ENCODE results near the gene GPR87.

GPR87 gene

GRCh38 chr3:151276038-151276686 lies 40.5 kb downstream of the GPR87 start (continued):
- TF ChIP-seq ZNF621 (tag by site-specific recombination; IDR thresholded peaks at IDR 0.05) (no peak), ZNF585B (tag by site-specific recombination; IDR thresholded peaks at IDR 0.05) (no peak)

- POLR2A ChIA-PET = no interaction called here
- no peaks in the 10 kb centered on the region for H3K9me3 ChIP-seq (ENCODE audit: control insufficient read depth, insufficient read depth, low read depth, low read length)
- no peaks in the 10 kb centered on the region for H3K4me1 ChIP-seq (ENCODE audit: control insufficient read depth, insufficient read depth, low read length)
- H3K36me3 ChIP-seq (ENCODE audit: control insufficient read depth in 2 of 2, insufficient read depth in 1 of 2, low read length in 2 of 2) = no peaks in the 10 kb centered on the region; a peak in 1 of 3 replicates
- H3K27ac ChIP-seq (ENCODE audit: extremely low read depth, low read depth, low read length) = no peak overlapping the region
- CTCF ChIA-PET = no interaction called here
- H3K4me3 ChIP-seq (ENCODE audit: low read depth, low read length) = no peak overlapping the region
- TF ChIP-seq INSM2 (tag by site-specific recombination; IDR thresholded peaks at IDR 0.05) (no peak), ZEB2 (tag by site-specific recombination; IDR thresholded peaks at IDR 0.05) (no peak), ZNF132 (tag by site-specific recombination; IDR thresholded peaks at IDR 0.05; ENCODE audit: borderline replicate concordance) (no peak), HOXA7 (CRISPR knock-in tag; IDR thresholded peaks at IDR 0.05; ENCODE audit: borderline replicate concordance) (no peak), ZNF629 (tag by site-specific recombination; IDR thresholded peaks at IDR 0.05) (no peak), CTCF (tag by site-specific recombination; IDR thresholded peaks at IDR 0.05) (no peak), ZNF146 (tag by site-specific recombination; IDR thresholded peaks at IDR 0.05) (no peak), ZNF223 (tag by site-specific recombination; IDR thresholded peaks at IDR 0.05) (no peak), ZBTB21 (tag by site-specific recombination; IDR thresholded peaks at IDR 0.05) (no peak), ZNF112 (tag by site-specific recombination; IDR thresholded peaks at IDR 0.05) (no peak), ZNF701 (tag by site-specific recombination; IDR thresholded peaks at IDR 0.05) (no peak), ZNF302 (tag by site-specific recombination; IDR thresholded peaks at IDR 0.05; ENCODE audit: low read depth) (no peak), ZFP3 (tag by site-specific recombination; IDR thresholded peaks at IDR 0.05; ENCODE audit: low read depth) (no peak), SCRT2 (tag by site-specific recombination; IDR thresholded peaks at IDR 0.05) (no peak; the same call in 1 of the 2 replicates), ZNF837 (tag by site-specific recombination; IDR thresholded peaks at IDR 0.05) (no peak), MEIS1 (CRISPR knock-in tag; IDR thresholded peaks at IDR 0.05; ENCODE audit: borderline replicate concordance) (no peak), ZSCAN30 (tag by site-specific recombination; IDR thresholded peaks at IDR 0.05) (no peak)
Measured at GRCh38 chr3:151275091-151275490, 41.5 kb downstream of the GPR87 start.

- no peak overlapping the region for H3K27ac ChIP-seq (ENCODE audit: extremely low read depth, low read depth, low read length)
- H3K36me3 ChIP-seq (ENCODE audit: control insufficient read depth in 2 of 2, insufficient read depth in 1 of 2, low read length in 2 of 2) = no peaks in the 10 kb centered on the region
- ChIA-PET POLR2A (no interaction called here), CTCF (no interaction called here)
- no peak for TF ChIP-seq ZNF658 (tag by site-specific recombination; IDR thresholded peaks at IDR 0.05)
- no peak for TF ChIP-seq ZNF16 (tag by site-specific recombination; IDR thresholded peaks at IDR 0.05; ENCODE audit: low read depth)
- TF ChIP-seq OVOL3 (tag by site-specific recombination; IDR thresholded peaks at IDR 0.05) = no peak
- no peak for TF ChIP-seq ZFP37 (tag by site-specific recombination; IDR thresholded peaks at IDR 0.05)
- TF ChIP-seq GLIS1 (tag by site-specific recombination; IDR thresholded peaks at IDR 0.05) = no peak
- TF ChIP-seq GFI1B (tag by site-specific recombination; IDR thresholded peaks at IDR 0.05) = no peak
- TF ChIP-seq ZNF747 (tag by site-specific recombination; IDR thresholded peaks at IDR 0.05) = no peak
- TF ChIP-seq ZNF624 (tag by site-specific recombination; IDR thresholded peaks at IDR 0.05) = no peak
- no peak for TF ChIP-seq ZNF214 (tag by site-specific recombination; IDR thresholded peaks at IDR 0.05; ENCODE audit: borderline replicate concordance)
- no peak for TF ChIP-seq ZNF639 (tag by site-specific recombination; IDR thresholded peaks at IDR 0.05)
- TF ChIP-seq ZNF350 (tag by site-specific recombination; IDR thresholded peaks at IDR 0.05) = no peak
- TF ChIP-seq ZNF791 (tag by site-specific recombination; IDR thresholded peaks at IDR 0.05) = no peak
- TF ChIP-seq ZFHX2 (tag by site-specific recombination; conservative IDR thresholded peaks at IDR 0.05) = no peak
- H3K9me3 ChIP-seq (ENCODE audit: control insufficient read depth, insufficient read depth, low read depth, low read length) = no peaks in the 10 kb centered on the region
- H3K4me1 ChIP-seq (ENCODE audit: control insufficient read depth, insufficient read depth, low read length) = no peaks in the 10 kb centered on the region
- H3K4me3 ChIP-seq (ENCODE audit: low read depth, low read length) = no peak overlapping the region
Measured at GRCh38 chr3:151269631-151270030, 47.0 kb downstream of the GPR87 start.
